Medulla oblongata (tissue), 1 donor: ENCODE data around the gene IGF2R.

Experiments
- DNase-seq: peaks from one replicate; pipeline ENCODE4 v3.0.0-alpha.2; 2015; ENCODE audit errors: extremely low spot score

IGF2R gene

GRCh38 chr6:160028487-160029275 lies 59.8 kb downstream of the IGF2R start:
- DNase-seq = no peak

GRCh38 chr6:160029525-160029924 lies 60.6 kb downstream of the IGF2R start:
- DNase-seq = no peak

GRCh38 chr6:160030103-160030502 lies 61.2 kb downstream of the IGF2R start:
- DNase-seq = peak; percentile 87

- DNase-seq = no peak
Observed at GRCh38 chr6:160031442-160031841, 62.6 kb downstream of the IGF2R start.

- DNase-seq = no peak
Observed at GRCh38 chr6:160031871-160032270, 63.0 kb downstream of the IGF2R start.

- no peak for DNase-seq
Observed at GRCh38 chr6:160032538-160032937, 63.7 kb downstream of the IGF2R start.

- no peak for DNase-seq
Observed at GRCh38 chr6:160034036-160034930, 65.4 kb downstream of the IGF2R start.

- DNase-seq = no peak
Observed at GRCh38 chr6:160035241-160035640, 66.4 kb downstream of the IGF2R start.

GRCh38 chr6:160035693-160036330 lies 66.9 kb downstream of the IGF2R start:
- no peak for DNase-seq

GRCh38 chr6:160036331-160036695 lies 67.4 kb downstream of the IGF2R start:
- no peak for DNase-seq

- DNase-seq = no peak
Observed at GRCh38 chr6:160036790-160037206, 67.9 kb downstream of the IGF2R start.

GRCh38 chr6:160038479-160038878 lies 69.6 kb downstream of the IGF2R start:
- no peak for DNase-seq

GRCh38 chr6:160039441-160039840 lies 70.6 kb downstream of the IGF2R start:
- DNase-seq = no peak

GRCh38 chr6:160040055-160040454 lies 71.2 kb downstream of the IGF2R start:
- no peak for DNase-seq

GRCh38 chr6:160040527-160041264 lies 71.8 kb downstream of the IGF2R start:
- DNase-seq = no peak

GRCh38 chr6:160041608-160042007 lies 72.7 kb downstream of the IGF2R start:
- peak; percentile 57 for DNase-seq

- DNase-seq = no peak
Observed at GRCh38 chr6:160042014-160042773, 73.3 kb downstream of the IGF2R start.

GRCh38 chr6:160042788-160043301 lies 74.0 kb downstream of the IGF2R start:
- DNase-seq = no peak

- no peak for DNase-seq
Observed at GRCh38 chr6:160043784-160044183, 74.9 kb downstream of the IGF2R start.

- no peak for DNase-seq
Observed at GRCh38 chr6:160044687-160045086, 75.8 kb downstream of the IGF2R start.

- DNase-seq = no peak
Observed at GRCh38 chr6:160048471-160048870, 79.6 kb downstream of the IGF2R start.
